HG03097 (cell line): ENCODE measurements around the gene DACH1.
"Not testable (repeated sequence)": the region's sequence is repeated elsewhere in the genome, so short reads cannot be mapped to it uniquely, and the experiment has no call there.

Experiments used
- ATAC-seq: cut with Tn5 transposase; IDR thresholded peaks from one replicate; pipeline ENCODE4 v1.9.1; 2021; ENCODE audit not compliant: unreplicated experiment, low FRiP score

Gene DACH1

GRCh38 chr13:71866335-71867130 lies 471 bp downstream of the DACH1 start:
- no peak for ATAC-seq

GRCh38 chr13:71865874-71866334 lies 1.1 kb downstream of the DACH1 start:
- ATAC-seq = no peak

GRCh38 chr13:71864986-71865873 lies 1.8 kb downstream of the DACH1 start:
- ATAC-seq = no peak

- ATAC-seq = no peak
Observed at GRCh38 chr13:71864094-71864985, 2.7 kb downstream of the DACH1 start.

GRCh38 chr13:71863254-71863865 lies 3.6 kb downstream of the DACH1 start:
- ATAC-seq = no peak

GRCh38 chr13:71862459-71862943 lies 4.5 kb downstream of the DACH1 start:
- no peak for ATAC-seq

- ATAC-seq = no peak
Observed at GRCh38 chr13:71861769-71862458, 5.1 kb downstream of the DACH1 start.

- ATAC-seq = no peak
Observed at GRCh38 chr13:71860547-71861138, 6.4 kb downstream of the DACH1 start.

GRCh38 chr13:71858647-71859046 lies 8.4 kb downstream of the DACH1 start:
- no peak for ATAC-seq

GRCh38 chr13:71856548-71857043 lies 10.4 kb downstream of the DACH1 start:
- ATAC-seq = no peak

GRCh38 chr13:71854401-71854800 lies 12.6 kb downstream of the DACH1 start:
- no peak for ATAC-seq

GRCh38 chr13:71853725-71854124 lies 13.3 kb downstream of the DACH1 start:
- no peak for ATAC-seq

- no peak for ATAC-seq
Observed at GRCh38 chr13:71852736-71853135, 14.3 kb downstream of the DACH1 start.

GRCh38 chr13:71851498-71852409 lies 15.2 kb downstream of the DACH1 start:
- ATAC-seq = no peak

GRCh38 chr13:71842003-71842402 lies 25.0 kb downstream of the DACH1 start:
- ATAC-seq = no peak

GRCh38 chr13:71838842-71839241 lies 28.2 kb downstream of the DACH1 start:
- ATAC-seq = no peak

GRCh38 chr13:71837582-71837981 lies 29.4 kb downstream of the DACH1 start:
- not testable (repeated sequence) for ATAC-seq

- ATAC-seq = no peak
Observed at GRCh38 chr13:71831716-71832115, 35.3 kb downstream of the DACH1 start.
